HG03108 (cell line): ENCODE measurements around the gene MAP3K9.

Experiments used
- ATAC-seq: cut with Tn5 transposase; IDR thresholded peaks from one replicate; pipeline ENCODE4 v1.9.1; 2021; ENCODE audit warnings: moderate library complexity; ENCODE audit not compliant: unreplicated experiment

MAP3K9 gene

GRCh38 chr14:70788898-70789297 lies 20.4 kb downstream of the MAP3K9 start:
- ATAC-seq, result no peak

- no peak for ATAC-seq
Observed at GRCh38 chr14:70785556-70785955, 23.8 kb downstream of the MAP3K9 start.

- ATAC-seq, result no peak
Observed at GRCh38 chr14:70784886-70785285, 24.4 kb downstream of the MAP3K9 start.

GRCh38 chr14:70782361-70782760 lies 27.0 kb downstream of the MAP3K9 start:
- no peak for ATAC-seq

- ATAC-seq, result peak; percentile 73
Observed at GRCh38 chr14:70780396-70781075, 28.8 kb downstream of the MAP3K9 start.

GRCh38 chr14:70779667-70780066 lies 29.6 kb downstream of the MAP3K9 start:
- ATAC-seq, result no peak

GRCh38 chr14:70776197-70776596 lies 33.1 kb downstream of the MAP3K9 start:
- no peak for ATAC-seq

GRCh38 chr14:70773182-70773862 lies 36.0 kb downstream of the MAP3K9 start:
- no peak for ATAC-seq

GRCh38 chr14:70771781-70772212 lies 37.5 kb downstream of the MAP3K9 start:
- ATAC-seq, result no peak

GRCh38 chr14:70770490-70770889 lies 38.8 kb downstream of the MAP3K9 start:
- ATAC-seq, result no peak

GRCh38 chr14:70759398-70759797 lies 49.9 kb downstream of the MAP3K9 start:
- ATAC-seq, result no peak

- ATAC-seq, result no peak
Observed at GRCh38 chr14:70755655-70756054, 53.7 kb downstream of the MAP3K9 start.

GRCh38 chr14:70754991-70755390 lies 54.3 kb downstream of the MAP3K9 start:
- no peak for ATAC-seq

- no peak for ATAC-seq
Observed at GRCh38 chr14:70753518-70753953, 55.8 kb downstream of the MAP3K9 start.

- no peak for ATAC-seq
Observed at GRCh38 chr14:70748422-70748821, 60.9 kb downstream of the MAP3K9 start.

GRCh38 chr14:70744641-70745040 lies 64.7 kb downstream of the MAP3K9 start:
- ATAC-seq, result no peak

- ATAC-seq, result no peak
Observed at GRCh38 chr14:70742316-70742715, 67.0 kb downstream of the MAP3K9 start.

- no peak for ATAC-seq
Observed at GRCh38 chr14:70741482-70741881, 67.8 kb downstream of the MAP3K9 start.

- no peak for ATAC-seq
Observed at GRCh38 chr14:70735043-70735442, 74.3 kb downstream of the MAP3K9 start.

- no peak for ATAC-seq
Observed at GRCh38 chr14:70731447-70732239, 77.7 kb downstream of the MAP3K9 start.

- no peak for ATAC-seq
Observed at GRCh38 chr14:70730393-70730792, 78.9 kb downstream of the MAP3K9 start.
